A172 (cell line): ENCODE results near the gene ZMYM1. TPM values are rescaled to one million over a fixed set of nuclear protein-coding genes. Genes with fewer than 3 reads are reported as not detected.
"Not testable (repeated sequence)": the region's sequence is repeated elsewhere in the genome, so short reads cannot be mapped to it uniquely, and the experiment has no call there.

Experiments used
- DNase-seq: peaks from one replicate; pipeline ENCODE4 v3.0.0-alpha.2; 2015; ENCODE audit warnings: low spot score
- total RNA-seq: library from RNA; depleted of rRNA; stranded (reverse); fragments of >200 nt; shearing (Covaris generic); gene quantifications from 2 replicates; pipeline ENCODE4 v1.2.3, GENCODE V29; 2014; rRNA removed

The ZMYM1 gene
- total RNA-seq, result 12.4 and 13.5 TPM in 2 replicates

DNA sequence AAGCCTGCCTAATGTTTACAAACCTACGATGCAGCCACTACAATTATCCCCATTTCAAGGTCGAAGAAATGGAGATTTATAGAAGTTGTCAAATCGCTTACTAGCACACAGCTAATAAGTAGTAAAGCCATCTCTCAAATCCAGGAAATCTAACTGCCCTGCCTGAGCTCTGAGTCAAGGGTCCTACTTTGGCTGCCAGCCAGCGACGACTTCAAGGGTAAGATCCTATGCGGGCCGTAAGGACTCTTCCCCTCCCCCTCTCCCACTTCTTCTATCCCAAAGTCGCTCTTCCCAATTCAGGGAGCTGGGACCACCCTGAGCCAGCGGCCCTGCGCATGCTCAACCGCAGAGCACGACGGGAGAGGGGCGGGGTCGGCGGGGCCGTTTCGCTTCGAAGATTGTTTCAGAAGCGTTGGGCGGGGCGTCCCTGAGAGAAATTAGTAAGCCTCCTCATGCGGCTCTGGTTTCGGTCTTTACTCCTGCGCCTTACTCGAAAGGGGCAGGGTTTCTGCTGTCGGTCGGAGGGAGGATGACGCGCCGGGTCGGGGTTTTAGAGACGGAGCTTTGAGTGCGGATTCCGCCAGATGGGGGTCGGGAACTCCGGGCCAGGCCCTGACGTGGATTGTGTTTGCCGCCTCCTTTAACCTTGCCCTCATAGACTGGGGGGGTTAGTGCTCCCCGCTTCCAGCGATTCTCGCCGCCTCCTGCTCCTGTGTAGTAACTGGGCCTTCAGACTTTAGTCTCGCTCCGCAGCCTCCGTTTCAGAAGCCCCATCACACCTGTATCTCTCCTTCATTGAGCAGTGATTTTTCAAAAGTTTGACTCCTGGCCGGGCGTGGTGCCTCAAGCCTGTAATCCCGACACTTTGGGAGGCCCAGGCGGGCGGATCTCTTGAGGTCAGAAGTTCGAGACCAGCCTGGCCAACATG, at the start of gene ZMYM1:
TSS of gene ZMYM1 (plus strand) at position 383 of the 928 bp plus-strand sequence. CDS start 14,603 bp downstream, outside the sequence.
- DNase-seq, result peak; percentile 61

DNA sequence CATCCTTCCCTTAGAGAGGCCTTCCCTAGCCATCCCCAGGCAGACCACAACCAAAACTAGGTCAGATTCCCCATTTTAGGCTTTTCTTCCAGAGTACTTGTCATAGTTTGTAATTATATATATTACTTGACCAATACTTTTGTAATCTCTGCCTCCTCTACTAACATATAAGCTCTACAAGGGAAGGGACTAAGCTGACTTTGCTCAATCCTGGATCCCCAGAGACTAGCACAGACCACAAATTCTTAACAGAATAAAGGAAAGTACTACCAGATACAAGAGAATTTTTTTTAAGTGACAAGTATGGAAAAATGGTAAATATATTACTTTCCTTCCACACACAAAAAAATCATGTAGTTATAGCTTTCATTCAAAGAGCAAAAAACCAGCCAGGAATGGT, 49.4 kb upstream of the ZMYM1 start:
- no peak for DNase-seq

DNA sequence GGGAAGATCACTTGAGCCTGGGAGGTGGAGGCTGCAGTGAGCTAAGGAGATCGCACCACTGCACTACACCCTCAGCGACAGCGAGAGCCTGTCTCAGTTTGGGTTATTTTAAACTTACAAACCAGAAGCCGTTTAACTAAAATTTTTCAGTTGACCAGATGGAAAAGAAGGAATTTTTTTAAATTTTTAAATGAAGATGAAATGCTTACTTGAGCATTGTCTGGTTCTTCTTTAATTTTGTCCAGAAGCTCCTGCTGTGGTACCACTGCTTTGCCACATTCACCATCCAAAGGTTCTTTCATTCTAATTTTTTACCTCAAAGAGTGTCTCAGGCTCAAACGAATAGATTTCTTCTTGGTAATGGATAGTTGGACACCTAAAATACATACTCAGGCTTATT, 48.8 kb upstream of the ZMYM1 start:
- DNase-seq, result no peak

DNA sequence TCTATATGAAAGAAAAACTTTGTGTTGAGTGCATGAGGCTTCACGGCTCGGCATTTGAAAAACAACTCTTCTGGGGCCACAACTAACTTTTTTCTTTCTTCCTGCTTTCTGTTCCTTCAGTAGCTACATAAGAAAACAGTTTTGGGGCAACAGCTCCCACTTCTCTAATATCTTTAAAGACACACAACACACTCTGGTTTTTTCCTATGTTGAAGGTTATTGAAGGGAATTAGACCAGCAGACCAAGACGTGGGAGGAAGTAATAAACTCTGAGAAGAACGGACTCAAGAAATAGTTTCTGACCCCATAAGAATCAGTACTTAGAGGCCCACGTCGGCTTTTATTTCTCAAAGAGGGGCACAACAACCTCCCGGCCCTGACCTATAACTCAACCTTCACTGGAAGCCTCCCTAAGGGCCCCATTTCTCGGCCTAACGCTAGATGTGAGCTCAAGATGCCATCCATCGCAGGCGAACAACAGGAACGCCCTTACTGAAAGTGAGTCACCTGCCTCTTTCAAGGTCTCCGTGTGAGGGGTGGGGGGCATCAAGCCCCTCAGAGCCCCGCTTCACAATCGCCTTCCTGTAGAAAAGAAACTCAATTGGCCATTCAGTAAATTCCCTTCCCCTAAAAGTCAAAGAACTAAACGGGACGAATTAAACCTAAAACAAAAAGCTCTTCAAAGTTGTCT, 48.3 kb upstream of the ZMYM1 start:
- DNase-seq, result peak; percentile 34

GRCh38 chr1:35032384-35032739, 46.8 kb upstream of the ZMYM1 start:
- no peak for DNase-seq

- DNase-seq, result no peak
Observed at GRCh38 chr1:35033346-35033745, 45.8 kb upstream of the ZMYM1 start.

DNA sequence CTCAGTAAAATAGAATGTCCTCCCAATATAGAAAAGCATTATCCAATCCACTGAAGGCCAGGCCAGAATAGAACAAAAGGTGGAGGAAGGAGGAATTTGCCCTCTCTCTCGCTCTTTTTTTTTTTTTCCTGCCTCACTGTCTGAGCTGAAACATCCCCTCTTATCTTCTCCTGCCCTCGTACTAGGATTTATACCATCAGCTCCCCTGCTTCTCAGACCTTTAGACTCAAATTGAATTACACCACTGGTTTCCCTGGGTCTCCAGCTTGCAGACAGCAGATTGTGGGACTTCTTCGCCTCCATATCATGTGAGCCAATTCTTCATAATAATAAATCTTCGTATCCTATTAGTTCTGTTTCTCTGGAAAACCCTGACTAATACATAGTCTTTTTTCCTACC, 42.6 kb upstream of the ZMYM1 start:
- DNase-seq, result no peak

DNA sequence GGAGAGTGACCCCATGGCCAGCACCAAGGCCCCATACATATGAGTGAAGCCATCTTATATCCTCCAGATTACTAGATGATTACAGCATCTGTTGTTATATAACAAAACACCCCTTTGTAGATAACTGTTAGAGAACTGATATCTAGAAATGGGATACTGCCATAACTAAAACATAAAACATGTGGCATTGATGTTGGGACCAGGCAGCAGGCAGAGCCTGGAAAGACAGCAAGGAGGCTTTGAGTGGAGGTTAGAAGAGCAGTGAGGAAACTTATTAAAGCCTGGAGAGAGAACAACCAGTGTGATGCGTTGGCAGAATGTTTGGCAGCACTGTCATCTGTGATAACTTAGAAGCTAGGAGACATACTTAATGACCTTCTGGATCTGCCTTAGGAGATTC, 42.0 kb upstream of the ZMYM1 start:
- DNase-seq, result no peak

- DNase-seq, result no peak
Observed at GRCh38 chr1:35038723-35039122, 40.5 kb upstream of the ZMYM1 start.

DNA sequence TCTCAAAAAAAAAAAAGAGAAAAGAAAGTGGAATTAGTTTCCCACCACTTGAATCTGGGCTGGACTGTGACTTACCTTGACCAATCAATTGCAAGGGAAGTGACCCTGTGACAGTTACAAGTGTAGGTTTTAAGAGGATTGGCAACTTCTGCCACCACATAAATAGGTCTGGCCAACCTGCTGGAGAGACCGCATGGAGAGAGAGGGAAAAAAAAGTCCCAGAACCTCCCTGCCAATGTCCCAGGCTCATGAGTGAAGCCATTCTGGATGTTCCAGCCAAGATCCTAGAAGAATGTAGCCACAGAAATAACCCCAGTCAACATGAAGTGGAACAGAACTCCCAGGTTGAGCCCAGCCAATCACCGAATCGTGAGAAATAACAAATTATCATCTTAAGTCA, 35.7 kb upstream of the ZMYM1 start:
- no peak for DNase-seq

DNA sequence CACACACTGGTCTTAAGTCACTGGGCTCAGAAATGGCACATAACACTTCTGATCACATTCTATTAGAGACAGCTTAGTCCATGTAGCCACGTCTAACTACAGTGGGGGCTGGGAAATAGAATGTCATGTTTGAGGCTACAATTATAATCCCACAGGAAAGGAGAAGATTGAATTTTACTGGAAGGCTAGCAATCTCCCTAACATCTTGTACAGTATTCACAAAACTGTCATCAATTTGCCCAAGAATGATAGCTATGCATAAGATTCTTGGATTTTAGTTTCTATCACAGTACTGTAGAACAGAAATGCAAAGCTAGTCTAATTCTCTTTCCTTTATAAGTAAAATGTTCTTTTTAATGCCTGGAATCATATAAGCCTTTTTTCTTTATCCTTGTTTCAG, 34.8 kb upstream of the ZMYM1 start:
- no peak for DNase-seq

DNA sequence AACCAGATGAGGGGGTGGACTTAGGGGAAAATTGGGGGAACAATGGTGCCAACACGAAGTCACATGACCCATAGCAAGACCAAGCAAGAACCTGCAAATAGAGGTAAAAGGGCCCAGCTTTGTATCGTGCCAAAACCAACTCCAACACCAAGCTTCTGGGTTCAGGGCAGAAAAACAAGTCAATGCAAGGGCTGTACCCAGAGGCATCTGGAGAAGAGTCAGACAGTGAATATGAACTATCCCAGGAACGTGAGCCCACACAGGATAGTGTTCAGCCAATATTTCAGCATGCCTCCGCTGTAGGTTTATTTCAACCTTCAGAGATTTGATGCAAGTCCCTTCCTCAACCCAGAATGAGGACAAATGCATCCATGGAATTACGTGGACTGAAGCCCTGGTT, 32.5 kb upstream of the ZMYM1 start:
- no peak for DNase-seq

GRCh38 chr1:35047188-35047858, 31.9 kb upstream of the ZMYM1 start:
- DNase-seq, result peak; percentile 89

GRCh38 chr1:35049116-35049515, 30.1 kb upstream of the ZMYM1 start:
- peak; percentile 22 for DNase-seq

DNA sequence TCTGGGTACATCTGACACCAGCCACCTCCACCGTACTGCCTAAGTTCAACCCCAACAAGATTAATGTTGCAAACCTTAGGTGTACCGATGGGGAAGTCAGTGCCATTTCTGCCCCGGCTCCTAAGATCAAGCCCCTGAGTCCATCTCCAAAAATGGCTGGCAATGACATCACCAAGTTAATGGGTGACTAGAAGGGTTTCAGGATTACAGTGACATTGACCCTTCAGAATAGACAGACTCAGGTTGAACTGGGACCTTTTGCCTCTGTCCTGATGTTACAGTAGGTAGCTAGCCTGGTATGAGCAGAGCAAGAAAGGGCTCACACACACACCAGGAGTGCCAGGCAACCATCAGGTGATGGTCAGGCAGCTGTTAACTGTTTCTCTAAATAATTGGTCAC, 25.8 kb upstream of the ZMYM1 start:
- DNase-seq, result no peak

- DNase-seq, result not testable (repeated sequence)
Observed at GRCh38 chr1:35054282-35054681, 24.9 kb upstream of the ZMYM1 start.

GRCh38 chr1:35058321-35058720, 20.9 kb upstream of the ZMYM1 start:
- DNase-seq, result not testable (repeated sequence)

- no peak for DNase-seq
Observed at GRCh38 chr1:35058988-35059387, 20.2 kb upstream of the ZMYM1 start.

DNA sequence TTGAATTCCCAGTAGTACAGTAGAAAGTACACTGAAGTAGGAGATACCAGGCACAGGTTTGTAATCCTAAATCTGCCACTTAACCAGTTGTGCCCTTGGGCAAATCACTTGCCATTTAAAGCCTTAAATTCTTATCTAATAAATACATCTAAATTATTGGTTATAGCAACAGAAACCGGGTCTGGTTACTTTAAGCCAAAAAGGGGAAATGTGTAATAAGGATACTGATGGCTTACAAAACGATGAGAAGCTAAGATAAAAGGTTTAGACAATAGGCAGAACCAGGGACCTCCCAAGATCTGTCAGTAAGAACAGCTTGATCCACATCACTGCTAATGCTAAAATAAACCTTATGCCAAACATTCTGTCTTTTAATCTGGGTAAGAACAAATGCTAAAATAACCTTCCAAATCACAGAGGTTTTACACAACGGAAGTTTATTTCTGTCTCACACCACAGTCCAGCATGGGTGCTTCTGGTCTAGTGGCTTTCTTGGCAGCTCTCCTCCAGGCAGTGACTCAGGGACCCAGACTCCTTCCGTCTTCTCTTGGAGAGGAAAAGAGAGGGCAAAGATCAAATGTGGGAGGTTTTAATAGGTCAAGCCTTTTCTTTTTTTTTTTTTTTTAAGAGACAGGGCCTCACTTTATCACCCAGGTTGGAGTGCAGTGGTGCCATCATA, 16.5 kb upstream of the ZMYM1 start:
- DNase-seq, result peak; percentile 43

- DNase-seq, result no peak
Observed at GRCh38 chr1:35064265-35064664, 14.9 kb upstream of the ZMYM1 start.

GRCh38 chr1:35069746-35070145, 9.4 kb upstream of the ZMYM1 start:
- DNase-seq, result no peak

DNA sequence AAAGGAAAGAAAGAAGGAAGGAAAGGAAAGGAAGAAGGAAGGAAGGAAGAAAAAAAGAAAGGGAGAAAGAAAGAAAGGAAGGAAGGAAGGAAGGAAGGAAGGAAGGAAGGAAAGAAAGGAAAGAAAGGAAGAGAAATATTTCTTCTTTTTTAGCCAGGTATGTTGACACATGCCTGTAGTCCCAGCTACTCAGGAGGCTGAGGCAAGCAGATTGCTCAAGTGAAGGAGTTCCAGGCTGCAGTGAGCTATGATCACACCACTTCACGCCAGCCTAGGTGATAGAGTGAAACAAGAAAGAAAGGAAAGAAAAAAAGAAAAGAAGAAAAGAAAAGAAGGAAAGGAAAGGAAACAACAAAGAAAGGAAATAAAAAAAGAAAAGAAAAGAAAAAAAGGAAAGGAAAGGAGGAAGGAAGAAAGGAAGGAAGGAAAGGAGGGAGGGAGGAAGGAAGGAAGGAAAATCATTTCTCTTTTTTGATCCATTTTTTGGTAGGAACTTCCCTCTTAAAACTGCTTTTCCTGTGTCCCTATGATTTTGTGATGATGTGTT, 5.8 kb upstream of the ZMYM1 start:
- no peak for DNase-seq
